ENCODE measurements around the gene TMEM38B. TPM values are rescaled to one million over a fixed set of nuclear protein-coding genes. Genes with fewer than 3 reads are reported as not detected.

Gene TMEM38B
- total RNA-seq, 1 experiment from 2014 or later, result 48.6 TPM

- no peak overlapping the region for H3K27ac Mint-ChIP-seq (ENCODE audit: unreplicated experiment)
- intact Hi-C loops (cut with micrococcal nuclease; ENCODE audit: unreplicated experiment), result no loop called here
- no peak for DNase-seq
- no peaks in the 10 kb centered on the region for H3K4me1 Mint-ChIP-seq (ENCODE audit: low read depth, unreplicated experiment)
- CTCF ChIA-PET, result no interaction called here
- no peaks in the 10 kb centered on the region for H3K27me3 Mint-ChIP-seq (ENCODE audit: insufficient read depth, unreplicated experiment)
- H3K36me3 Mint-ChIP-seq (ENCODE audit: insufficient read depth, unreplicated experiment), result no peaks in the 10 kb centered on the region
- no peak overlapping the region for H3K4me3 Mint-ChIP-seq (ENCODE audit: unreplicated experiment)
- no peak for TF ChIP-seq CTCF (IDR thresholded peaks at IDR 0.05; ENCODE audit: insufficient read depth in 1 of 2, low read depth in 1 of 2, low read length in 1 of 2, severe bottlenecking in 1 of 2, unreplicated experiment in 1 of 2)
- Histone ChIP-seq H3K36me3 (ENCODE audit: control insufficient read depth, insufficient read depth, low read length) (no peaks in the 10 kb centered on the region), H3K4me3 (ENCODE audit: low read depth, low read length) (no peak overlapping the region), H3K9me3 (no peaks in the 10 kb centered on the region), H3K4me1 (no peaks in the 10 kb centered on the region), H3K27me3 (replicated peaks; ENCODE audit: control insufficient read depth, insufficient read depth, low read length) (no peaks in the 10 kb centered on the region)
- BruUV-seq (replicated peaks), result no TSS peak
- peaks cover 30% of the 10 kb centered on the region for H3K9me3 Mint-ChIP-seq (ENCODE audit: unreplicated experiment)
- POLR2A ChIA-PET, result no interaction called here
These were observed 128.5 kb downstream of the TMEM38B start for GRCh38 chr9:105822814-105823213.

Other genes starting within 250 kb of the TMEM38B start
- 4.7 and 5.7 TPM in 2 replicates for gene FSD1L, start 246.5 kb upstream of the TMEM38B start, total RNA-seq (2022)
- gene FKTN, start 136.4 kb upstream of the TMEM38B start, total RNA-seq (2022), result 15.2 and 17.1 TPM in 2 replicates
- 1.00 and 1.4 TPM in 2 replicates for gene TAL2, start 32.1 kb upstream of the TMEM38B start, total RNA-seq (2022)

Data from Caco-2 (cell line).